Esophagus squamous epithelium (tissue), 4 donors: Measurements from ENCODE around the gene WBP1. TPM values are rescaled to one million over a fixed set of nuclear protein-coding genes. Genes with fewer than 3 reads are reported as not detected.

Experiments
- total RNA-seq, 4 donors: library from RNA; depleted of rRNA; stranded (reverse); fragments of >200 nt; gene quantifications; one replicate each; pipeline ENCODE4 v1.1.0, GENCODE V29; 2016

Gene WBP1
- total RNA-seq, 4 donors from 2014 or later = 14.2 to 34.1 (median 25.3) TPM

Other genes with a start within 250 kb of the WBP1 start
- gene SLC4A5, start 115.0 kb upstream of the WBP1 start, total RNA-seq = 1 to 10 TPM in 2 of 4 donors, under 1 TPM in 2; 0.62 to 2.3 (median 1.2) TPM
- gene DCTN1, start 78.1 kb upstream of the WBP1 start, total RNA-seq = 10 to 100 TPM; 67.1 to 80.1 (median 75.0) TPM
- gene C2orf81, start 36.8 kb upstream of the WBP1 start, total RNA-seq = under 1 TPM; 0.22 to 0.76 (median 0.59) TPM
- 1 to 10 TPM; 3.1 to 9.1 (median 6.0) TPM for gene WDR54, start 36.7 kb upstream of the WBP1 start, total RNA-seq
- 10 to 100 TPM; 20.2 to 37.8 (median 27.9) TPM for gene RTKN, start 16.5 kb upstream of the WBP1 start, total RNA-seq
- gene INO80B, start 3.4 kb upstream of the WBP1 start, total RNA-seq = 10 to 100 TPM in 3 of 4 donors, 1 to 10 TPM in 1; 5.4 to 41.9 (median 20.3) TPM
- 10 to 100 TPM; 29.3 to 37.4 (median 33.9) TPM for gene MOGS, start 6.9 kb downstream of the WBP1 start, total RNA-seq
- gene MRPL53, start 14.2 kb downstream of the WBP1 start, total RNA-seq = 10 to 100 TPM; 10.7 to 25.2 (median 22.1) TPM
- gene CCDC142, start 24.6 kb downstream of the WBP1 start, total RNA-seq = 10 to 100 TPM in 2 of 4 donors, 1 to 10 TPM in 2; 6.5 to 24.6 (median 14.5) TPM
- gene TTC31, start 24.6 kb downstream of the WBP1 start, total RNA-seq = 10 to 100 TPM; 11.2 to 27.7 (median 17.5) TPM
- gene LBX2, start 41.2 kb downstream of the WBP1 start, total RNA-seq = under 1 TPM in 2 of 4 donors, not detected in 2; 0.38 to 0.57 TPM
- 10 to 100 TPM in 3 of 4 donors, 1 to 10 TPM in 1; 4.4 to 16.2 (median 14.7) TPM for gene PCGF1, start 49.3 kb downstream of the WBP1 start, total RNA-seq
- not detected for gene TLX2, start 56.0 kb downstream of the WBP1 start, total RNA-seq
- 10 to 100 TPM in 1 of 4 donors, 1 to 10 TPM in 3; 3.8 to 13.3 (median 5.7) TPM for gene DQX1, start 67.8 kb downstream of the WBP1 start, total RNA-seq
- 100 to 1,000 TPM in 2 of 4 donors, 10 to 100 TPM in 2; 79.9 to 142 (median 105) TPM for gene AUP1, start 71.3 kb downstream of the WBP1 start, total RNA-seq
- 10 to 100 TPM; 16.9 to 25.8 (median 22.0) TPM for gene HTRA2, start 71.5 kb downstream of the WBP1 start, total RNA-seq
- 1 to 10 TPM in 2 of 4 donors, under 1 TPM in 1, not detected in 1; 0.48 to 4.3 (median 3.2) TPM for gene LOXL3, start 95.5 kb downstream of the WBP1 start, total RNA-seq
- 1 to 10 TPM in 2 of 4 donors, under 1 TPM in 1, not detected in 1; 0.88 to 6.7 (median 3.0) TPM for gene DOK1, start 96.3 kb downstream of the WBP1 start, total RNA-seq
- gene M1AP, start 189.9 kb downstream of the WBP1 start, total RNA-seq = under 1 TPM in 1 of 4 donors, not detected in 3; 0.19 TPM
- gene SEMA4F, start 195.8 kb downstream of the WBP1 start, total RNA-seq = 1 to 10 TPM in 3 of 4 donors, under 1 TPM in 1; 0.42 to 6.1 (median 1.7) TPM